ENCODE data around the gene PRR20G.

DNA sequence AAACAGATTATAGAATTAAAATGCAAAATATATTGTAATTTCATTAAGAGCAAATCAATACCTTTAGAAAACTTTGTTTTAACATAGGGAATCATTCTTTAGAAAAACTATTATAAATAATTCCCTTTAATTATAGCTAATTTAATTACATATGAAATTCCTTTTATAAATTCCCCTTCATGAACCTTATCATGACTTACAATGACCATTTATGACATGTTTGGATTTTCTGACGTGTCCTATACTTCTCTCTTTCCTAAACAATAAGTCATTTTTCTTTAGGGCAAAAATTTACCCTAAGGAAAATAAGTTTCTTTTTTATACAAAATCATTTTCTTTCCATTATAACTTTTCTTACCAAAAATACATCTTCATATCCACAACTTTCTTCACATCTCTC, 37.8 kb downstream of the PRR20G start:
- TF ChIP-seq POLR2A (IDR thresholded peaks at IDR 0.05; ENCODE audit: control extremely low read depth in 1 of 2, low read depth in 2 of 2, low read length in 2 of 2) (no peak), SIN3A (conservative IDR thresholded peaks at IDR 0.05 in 1 of 2, IDR thresholded peaks at IDR 0.05 in 1 of 2; ENCODE audit: low read depth in 1 of 2, low read length in 2 of 2) (no peak), ZNF274 (IDR thresholded peaks at IDR 0.05; ENCODE audit: borderline replicate concordance, extremely low read depth, low read length) (no peak), EZH2 (IDR thresholded peaks at IDR 0.05; ENCODE audit: low read depth, low read length, severe bottlenecking) (no peak), POLR2AphosphoS5 (IDR thresholded peaks at IDR 0.05; ENCODE audit: low read depth, low read length) (no peak), CREB1 (IDR thresholded peaks at IDR 0.05) (no peak), RFX5 (IDR thresholded peaks at IDR 0.05; ENCODE audit: borderline replicate concordance, low read depth, low read length) (no peak), HDAC6 (IDR thresholded peaks at IDR 0.05; ENCODE audit: low read depth, low read length) (no peak), EP300 (IDR thresholded peaks at IDR 0.05; ENCODE audit: borderline replicate concordance in 1 of 2, low read depth in 2 of 2, low read length in 2 of 2) (no peak)
- TF ChIP-seq, protein P1, sequence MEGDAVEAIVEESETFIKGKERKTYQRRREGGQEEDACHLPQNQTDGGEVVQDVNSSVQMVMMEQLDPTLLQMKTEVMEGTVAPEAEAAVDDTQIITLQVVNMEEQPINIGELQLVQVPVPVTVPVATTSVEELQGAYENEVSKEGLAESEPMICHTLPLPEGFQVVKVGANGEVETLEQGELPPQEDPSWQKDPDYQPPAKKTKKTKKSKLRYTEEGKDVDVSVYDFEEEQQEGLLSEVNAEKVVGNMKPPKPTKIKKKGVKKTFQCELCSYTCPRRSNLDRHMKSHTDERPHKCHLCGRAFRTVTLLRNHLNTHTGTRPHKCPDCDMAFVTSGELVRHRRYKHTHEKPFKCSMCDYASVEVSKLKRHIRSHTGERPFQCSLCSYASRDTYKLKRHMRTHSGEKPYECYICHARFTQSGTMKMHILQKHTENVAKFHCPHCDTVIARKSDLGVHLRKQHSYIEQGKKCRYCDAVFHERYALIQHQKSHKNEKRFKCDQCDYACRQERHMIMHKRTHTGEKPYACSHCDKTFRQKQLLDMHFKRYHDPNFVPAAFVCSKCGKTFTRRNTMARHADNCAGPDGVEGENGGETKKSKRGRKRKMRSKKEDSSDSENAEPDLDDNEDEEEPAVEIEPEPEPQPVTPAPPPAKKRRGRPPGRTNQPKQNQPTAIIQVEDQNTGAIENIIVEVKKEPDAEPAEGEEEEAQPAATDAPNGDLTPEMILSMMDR (IDR thresholded peaks at IDR 0.05; ENCODE audit: control extremely low read depth in 1 of 3, insufficient read depth in 1 of 3, low read depth in 1 of 3, low read length in 3 of 3), result no peak
- TF ChIP-seq, protein P2, sequence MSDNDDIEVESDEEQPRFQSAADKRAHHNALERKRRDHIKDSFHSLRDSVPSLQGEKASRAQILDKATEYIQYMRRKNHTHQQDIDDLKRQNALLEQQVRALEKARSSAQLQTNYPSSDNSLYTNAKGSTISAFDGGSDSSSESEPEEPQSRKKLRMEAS (IDR thresholded peaks at IDR 0.05), result no peak
